ENCODE data around the gene CORO1A.
"Not testable (repeated sequence)": the region's sequence is repeated elsewhere in the genome, so short reads cannot be mapped to it uniquely, and the experiment has no call there.

The CORO1A gene

GRCh38 chr16:30209032-30209431 lies 25.6 kb downstream of the CORO1A start:
- H4K20me1 ChIP-seq, H3K27me3 ChIP-seq, H3K4me2 ChIP-seq, H3K9me3 ChIP-seq, H3K4me1 ChIP-seq, H3K4me3 ChIP-seq, H3K27ac ChIP-seq, H3K36me3 ChIP-seq, H3K9ac ChIP-seq: not testable (repeated sequence)

- H3K36me3 ChIP-seq, H3K9me3 ChIP-seq, H3K27ac ChIP-seq, H3K27me3 ChIP-seq, H3K4me1 ChIP-seq, H3K9ac ChIP-seq, H3K4me3 ChIP-seq, H3K4me2 ChIP-seq, H4K20me1 ChIP-seq: not testable (repeated sequence)
Measured at GRCh38 chr16:30211414-30211813, 28.0 kb downstream of the CORO1A start.

GRCh38 chr16:30217082-30217481 lies 33.7 kb downstream of the CORO1A start:
- not testable (repeated sequence) for H3K27ac ChIP-seq, H4K20me1 ChIP-seq, H3K4me1 ChIP-seq, H3K9me3 ChIP-seq, H3K9ac ChIP-seq, H3K27me3 ChIP-seq, H3K4me2 ChIP-seq, H3K36me3 ChIP-seq, H3K4me3 ChIP-seq
